Mesothelial cell of epicardium (in vitro differentiated cells): ENCODE measurements around the gene CACNA2D3. TPM values are rescaled to one million over a fixed set of nuclear protein-coding genes. Genes with fewer than 3 reads are reported as not detected.

Source experiments
- DNase-seq, 2 experiments: peaks; one replicate each; pipeline ENCODE4 v3.0.0; 2021; ENCODE audit warnings: low spot score in 2 of 2; ENCODE audit not compliant: unreplicated experiment in 2 of 2
- H3K27ac Mint-ChIP-seq: 2 replicates; pipeline ENCODE4 v1.8.0; 2021; ENCODE audit warnings: mixed read lengths
- H3K27me3 Mint-ChIP-seq: 2 replicates; pipeline ENCODE4 v1.8.0; 2021; ENCODE audit warnings: low read depth, mixed read lengths
- H3K36me3 Mint-ChIP-seq: 2 replicates; pipeline ENCODE4 v1.8.0; 2021; ENCODE audit warnings: mixed read lengths
- H3K4me1 Mint-ChIP-seq: 2 replicates; pipeline ENCODE4 v1.8.0; 2021; ENCODE audit warnings: mixed read lengths
- H3K4me3 Mint-ChIP-seq: 2 replicates; pipeline ENCODE4 v1.8.0; 2021; ENCODE audit warnings: mild to moderate bottlenecking, moderate library complexity, mixed read lengths
- H3K9me3 Mint-ChIP-seq: 2 replicates; pipeline ENCODE4 v1.8.0; 2021; ENCODE audit warnings: mixed read lengths
- total RNA-seq: library from RNA; stranded (reverse); gene quantifications from 3 replicates; pipeline ENCODE4 v1.2.1, GENCODE V29; 2021
- TF ChIP-seq, protein P1 (sequence below): fragments of 200-600 bp; sonication (generic); IDR thresholded peaks from one replicate; pipeline ENCODE4 v1.5.0; 2021; ENCODE audit warnings: antibody characterized with exemption; ENCODE audit not compliant: unreplicated experiment

The CACNA2D3 gene
- total RNA-seq, 1 donor from 2014 or later: 2.3 TPM

DNA sequence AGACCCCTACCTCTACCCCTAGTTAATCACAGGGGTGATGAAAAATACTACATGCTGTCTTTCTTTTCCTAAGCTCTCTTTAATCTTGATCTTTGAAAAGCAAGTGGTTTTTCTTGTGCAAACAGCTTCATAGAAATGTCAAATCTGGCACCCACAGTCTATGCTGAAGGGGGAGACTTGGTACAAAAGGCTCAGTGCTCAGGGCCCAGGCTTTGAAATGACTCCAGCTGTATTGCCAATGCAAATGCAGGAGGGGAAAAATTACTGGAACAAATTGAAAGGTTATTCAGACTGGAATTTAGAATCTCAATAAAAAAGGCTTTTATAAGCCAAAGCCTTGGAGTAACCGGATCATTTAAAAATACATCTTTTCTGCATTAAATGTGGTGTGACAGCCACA, 581.6 kb downstream of the CACNA2D3 start:
- H3K27ac Mint-ChIP-seq: no peak overlapping the region
- TF ChIP-seq, protein P1, sequence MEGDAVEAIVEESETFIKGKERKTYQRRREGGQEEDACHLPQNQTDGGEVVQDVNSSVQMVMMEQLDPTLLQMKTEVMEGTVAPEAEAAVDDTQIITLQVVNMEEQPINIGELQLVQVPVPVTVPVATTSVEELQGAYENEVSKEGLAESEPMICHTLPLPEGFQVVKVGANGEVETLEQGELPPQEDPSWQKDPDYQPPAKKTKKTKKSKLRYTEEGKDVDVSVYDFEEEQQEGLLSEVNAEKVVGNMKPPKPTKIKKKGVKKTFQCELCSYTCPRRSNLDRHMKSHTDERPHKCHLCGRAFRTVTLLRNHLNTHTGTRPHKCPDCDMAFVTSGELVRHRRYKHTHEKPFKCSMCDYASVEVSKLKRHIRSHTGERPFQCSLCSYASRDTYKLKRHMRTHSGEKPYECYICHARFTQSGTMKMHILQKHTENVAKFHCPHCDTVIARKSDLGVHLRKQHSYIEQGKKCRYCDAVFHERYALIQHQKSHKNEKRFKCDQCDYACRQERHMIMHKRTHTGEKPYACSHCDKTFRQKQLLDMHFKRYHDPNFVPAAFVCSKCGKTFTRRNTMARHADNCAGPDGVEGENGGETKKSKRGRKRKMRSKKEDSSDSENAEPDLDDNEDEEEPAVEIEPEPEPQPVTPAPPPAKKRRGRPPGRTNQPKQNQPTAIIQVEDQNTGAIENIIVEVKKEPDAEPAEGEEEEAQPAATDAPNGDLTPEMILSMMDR: no peak
- no peaks in the 10 kb centered on the region for H3K27me3 Mint-ChIP-seq
- H3K9me3 Mint-ChIP-seq: peaks cover 3% of the 10 kb centered on the region
- H3K4me1 Mint-ChIP-seq: no peaks in the 10 kb centered on the region
- no peaks in the 10 kb centered on the region for H3K36me3 Mint-ChIP-seq
- DNase-seq: no peak
- no peak overlapping the region for H3K4me3 Mint-ChIP-seq

- Mint-ChIP-seq H3K9me3 (peaks cover 3% of the 10 kb centered on the region), H3K36me3 (no peaks in the 10 kb centered on the region), H3K4me1 (no peaks in the 10 kb centered on the region), H3K4me3 (no peak overlapping the region), H3K27me3 (no peaks in the 10 kb centered on the region), H3K27ac (no peak overlapping the region)
- TF ChIP-seq, protein P1: no peak
- DNase-seq: no peak
These were observed 583.4 kb downstream of the CACNA2D3 start for GRCh38 chr3:54705730-54706129.

GRCh38 chr3:54706738-54707137, 584.4 kb downstream of the CACNA2D3 start:
- Mint-ChIP-seq H3K9me3 (peaks cover 3% of the 10 kb centered on the region), H3K36me3 (no peaks in the 10 kb centered on the region), H3K4me3 (no peak overlapping the region), H3K27ac (no peak overlapping the region), H3K27me3 (no peaks in the 10 kb centered on the region), H3K4me1 (no peaks in the 10 kb centered on the region)
- no peak for DNase-seq
- TF ChIP-seq, protein P1: no peak

DNA sequence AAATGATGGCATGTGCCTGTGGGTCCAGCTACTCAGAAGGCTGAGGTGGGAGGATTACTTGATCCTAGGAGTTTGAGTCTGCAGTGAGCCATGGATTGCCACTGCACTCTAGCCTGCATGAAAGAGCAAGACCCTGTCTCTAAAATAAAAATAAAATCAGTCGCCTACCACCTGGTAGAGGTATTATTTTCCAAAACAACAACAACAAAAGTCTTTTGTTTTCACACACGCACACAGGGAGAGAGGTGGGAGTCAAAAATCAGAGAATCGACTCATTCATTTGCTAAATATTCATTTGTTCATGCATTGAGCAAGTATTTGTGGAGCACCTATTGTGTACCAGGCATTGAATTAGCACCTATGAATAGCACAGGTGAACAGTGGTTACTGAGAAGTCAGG, 587.4 kb downstream of the CACNA2D3 start:
- TF ChIP-seq, protein P1: no peak
- Mint-ChIP-seq H3K4me3 (no peak overlapping the region), H3K36me3 (no peaks in the 10 kb centered on the region), H3K27ac (no peak overlapping the region), H3K4me1 (no peaks in the 10 kb centered on the region), H3K9me3 (peaks cover 7% of the 10 kb centered on the region), H3K27me3 (no peaks in the 10 kb centered on the region)
- DNase-seq: no peak

DNA sequence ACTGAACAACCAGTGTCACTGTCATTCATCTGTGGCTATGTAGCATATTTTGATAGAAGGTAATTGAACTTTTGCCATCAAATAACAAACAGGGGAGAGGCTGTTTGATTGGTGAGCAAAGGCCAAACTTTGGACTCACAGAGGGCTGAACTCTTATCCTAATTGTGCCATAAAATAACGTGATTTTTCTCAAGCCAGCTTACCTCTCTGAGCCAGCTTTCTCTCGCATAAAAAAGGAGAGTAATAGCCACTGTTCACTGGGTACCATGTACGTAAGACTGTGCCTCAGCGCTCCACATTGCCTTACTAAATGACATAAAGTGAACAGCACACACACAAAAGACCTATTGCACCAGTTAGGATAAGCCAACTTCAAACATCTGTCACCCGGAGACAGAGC, 588.6 kb downstream of the CACNA2D3 start:
- no peak for DNase-seq
- Mint-ChIP-seq H3K27ac (no peak overlapping the region), H3K4me3 (no peak overlapping the region), H3K36me3 (no peaks in the 10 kb centered on the region), H3K27me3 (no peaks in the 10 kb centered on the region), H3K9me3 (peaks cover 13% of the 10 kb centered on the region), H3K4me1 (no peaks in the 10 kb centered on the region)
- TF ChIP-seq, protein P1: no peak

DNA sequence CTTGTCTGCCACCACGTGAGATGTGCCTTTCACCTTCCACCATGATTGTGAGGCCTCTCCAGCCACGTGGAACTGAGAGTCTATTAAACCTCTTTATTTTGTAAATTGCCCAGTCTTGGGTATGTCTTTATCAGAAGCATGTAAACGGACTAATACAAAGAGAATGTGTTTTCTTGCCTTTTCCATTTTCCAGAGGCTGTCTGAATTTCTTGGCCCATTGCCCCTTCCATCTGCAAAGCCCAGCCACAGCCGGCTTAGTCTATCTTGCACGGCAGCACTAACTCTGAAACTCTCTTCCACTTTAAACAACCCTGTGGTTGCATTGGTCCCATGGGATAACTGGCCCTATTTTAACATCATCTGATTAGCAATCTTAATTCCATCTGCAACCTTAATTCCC, 590.2 kb downstream of the CACNA2D3 start:
- Mint-ChIP-seq H3K9me3 (peaks cover 13% of the 10 kb centered on the region), H3K27ac (no peak overlapping the region), H3K4me3 (no peak overlapping the region), H3K4me1 (no peaks in the 10 kb centered on the region), H3K27me3 (no peaks in the 10 kb centered on the region), H3K36me3 (no peaks in the 10 kb centered on the region)
- no peak for DNase-seq
- TF ChIP-seq, protein P1: no peak
